ENCODE measurements around the gene RBBP8. TPM values are rescaled to one million over a fixed set of nuclear protein-coding genes. Genes with fewer than 3 reads are reported as not detected.

RBBP8 gene
- polyA plus RNA-seq, 1 experiment: 11.0 TPM

- DNase-seq (ENCODE audit: low read depth): no peak
- Histone ChIP-seq H3K27me3 (ENCODE audit: control insufficient read depth, insufficient read depth, low read length) (no peaks in the 10 kb centered on the region), H3K4me3 (ENCODE audit: low read depth, low read length) (no peak overlapping the region), H3K36me3 (ENCODE audit: control insufficient read depth, insufficient read depth, low read length) (no peaks in the 10 kb centered on the region)
- ChIA-PET CTCF (interaction anchor here (0.6 kb wide), 1 partner anchor 54 kb away, joined by 4 read pairs; no protein-coding TSS in a partner anchor), POLR2A (no interaction called here)
- no peak for TF ChIP-seq CTCF (IDR thresholded peaks at IDR 0.05; ENCODE audit: insufficient read depth, low read depth, low read length)
These were observed 134.1 kb downstream of the RBBP8 start for GRCh38 chr18:23067236-23067635.

DNA sequence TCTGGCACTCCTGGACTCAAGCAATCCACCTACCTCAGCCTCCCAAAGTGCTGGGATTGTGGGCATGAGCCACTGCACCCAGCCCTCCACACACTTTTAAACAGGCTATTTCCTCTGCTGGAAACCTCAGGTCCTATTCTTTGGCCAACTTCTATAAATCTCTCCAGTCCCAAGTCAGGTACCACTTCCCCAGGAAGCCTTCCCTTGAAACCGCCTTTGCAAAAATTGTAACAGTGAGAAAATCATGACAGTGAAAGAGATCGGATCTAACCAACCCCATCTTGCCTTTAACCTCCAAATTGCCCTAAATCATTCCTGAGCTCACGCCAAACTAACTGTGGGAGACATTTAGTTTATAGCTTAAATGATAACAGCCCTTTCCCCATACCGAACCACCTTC lies 134.9 kb downstream of the RBBP8 start:
- CTCF ChIA-PET: interaction anchor here (0.9 kb wide), 1 partner anchor 10 kb away, joined by 3 read pairs; no protein-coding TSS in a partner anchor
- DNase-seq (ENCODE audit: low read depth): no peak
- POLR2A ChIA-PET: no interaction called here
- TF ChIP-seq CTCF (IDR thresholded peaks at IDR 0.05; ENCODE audit: insufficient read depth, low read depth, low read length): no peak
- no peaks in the 10 kb centered on the region for H3K27me3 ChIP-seq (ENCODE audit: control insufficient read depth, insufficient read depth, low read length)
- H3K36me3 ChIP-seq (ENCODE audit: control insufficient read depth, insufficient read depth, low read length): no peaks in the 10 kb centered on the region
- H3K4me3 ChIP-seq (ENCODE audit: low read depth, low read length): no peak overlapping the region

GRCh38 chr18:23068570-23069310 lies 135.6 kb downstream of the RBBP8 start:
- no peak for DNase-seq (ENCODE audit: low read depth)
- Histone ChIP-seq H3K36me3 (ENCODE audit: control insufficient read depth, insufficient read depth, low read length) (no peaks in the 10 kb centered on the region), H3K27me3 (ENCODE audit: control insufficient read depth, insufficient read depth, low read length) (no peaks in the 10 kb centered on the region), H3K4me3 (ENCODE audit: low read depth, low read length) (no peak overlapping the region)
- TF ChIP-seq CTCF (IDR thresholded peaks at IDR 0.05; ENCODE audit: insufficient read depth, low read depth, low read length): no peak
- ChIA-PET POLR2A (no interaction called here), CTCF (interaction anchor here (0.9 to 1.9 kb wide), 2 partner anchors 10 to 11 kb away, joined by 3 to 6 read pairs; no protein-coding TSS in a partner anchor)

DNA sequence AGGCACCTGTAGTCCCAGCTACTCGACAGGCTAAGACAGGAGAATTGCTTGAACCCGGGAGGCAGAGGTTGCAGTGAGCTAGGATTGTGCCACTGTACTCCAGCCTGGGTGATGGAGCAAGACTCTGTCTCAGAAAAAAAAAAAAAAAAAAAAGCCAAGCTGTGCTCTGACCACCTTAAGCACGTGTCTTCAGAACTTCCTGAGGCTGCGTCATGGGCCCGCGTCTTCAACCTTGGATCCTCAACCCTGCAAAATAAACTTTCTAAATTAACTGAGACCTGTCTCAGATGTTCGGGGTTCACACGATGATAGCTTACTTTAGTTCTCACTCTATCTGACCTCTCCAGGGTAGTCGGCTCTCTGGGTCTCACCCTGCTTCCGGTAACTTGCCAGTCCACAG lies 136.4 kb downstream of the RBBP8 start:
- TF ChIP-seq CTCF (IDR thresholded peaks at IDR 0.05; ENCODE audit: insufficient read depth, low read depth, low read length): no peak
- Histone ChIP-seq H3K4me3 (ENCODE audit: low read depth, low read length) (no peak overlapping the region), H3K36me3 (ENCODE audit: control insufficient read depth, insufficient read depth, low read length) (no peaks in the 10 kb centered on the region), H3K27me3 (ENCODE audit: control insufficient read depth, insufficient read depth, low read length) (no peaks in the 10 kb centered on the region)
- CTCF ChIA-PET: interaction anchor here (1.9 kb wide), 1 partner anchor 10 kb away, joined by 6 read pairs; no protein-coding TSS in a partner anchor
- POLR2A ChIA-PET: no interaction called here
- DNase-seq (ENCODE audit: low read depth): no peak

DNA sequence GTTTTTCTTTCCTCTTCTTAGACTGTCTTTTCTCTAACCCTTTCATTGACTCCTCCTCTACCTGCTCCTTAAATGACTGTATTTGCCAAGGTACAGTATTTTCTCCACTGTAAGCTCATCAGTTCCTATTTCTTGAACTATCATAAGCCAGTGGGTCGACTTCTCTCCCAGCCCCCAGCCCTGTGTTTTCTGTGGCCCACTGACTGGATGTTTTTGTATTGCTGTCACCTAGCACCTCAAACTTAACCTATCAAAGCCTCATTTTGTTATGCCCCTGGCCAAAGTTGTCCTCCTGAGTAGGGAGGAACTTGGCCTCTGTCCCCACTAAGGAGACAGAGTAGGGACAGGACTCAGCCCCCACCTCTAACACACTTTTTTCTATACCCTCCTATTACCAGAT lies 136.8 kb downstream of the RBBP8 start:
- H3K27me3 ChIP-seq (ENCODE audit: control insufficient read depth, insufficient read depth, low read length): no peaks in the 10 kb centered on the region
- ChIA-PET POLR2A (no interaction called here), CTCF (interaction anchor here (1.9 kb wide), 1 partner anchor 9 kb away, joined by 6 read pairs; no protein-coding TSS in a partner anchor)
- H3K4me3 ChIP-seq (ENCODE audit: low read depth, low read length): no peak overlapping the region
- no peak for TF ChIP-seq CTCF (IDR thresholded peaks at IDR 0.05; ENCODE audit: insufficient read depth, low read depth, low read length)
- DNase-seq (ENCODE audit: low read depth): no peak
- H3K36me3 ChIP-seq (ENCODE audit: control insufficient read depth, insufficient read depth, low read length): no peaks in the 10 kb centered on the region
